ENCODE results near the gene CRYBA4. TPM values are rescaled to one million over a fixed set of nuclear protein-coding genes. Genes with fewer than 3 reads are reported as not detected.

CRYBA4 gene
- total RNA-seq, 1 experiment from 2014 or later, result 0.52 TPM

GRCh38 chr22:26609287-26609686 is 12.5 kb upstream of the CRYBA4 start:
- no peak overlapping the region for H2BK15ac ChIP-seq (ENCODE audit: low read depth, low read length)
- H2AK5ac ChIP-seq (ENCODE audit: insufficient read length, low read length), result no peak overlapping the region
- H4K91ac ChIP-seq (ENCODE audit: insufficient read length, low read depth, low read length), result no peak overlapping the region
- no peak overlapping the region for H2BK12ac ChIP-seq (ENCODE audit: insufficient read length, low read depth, low read length)
- no peak overlapping the region for H3K9ac ChIP-seq (ENCODE audit: extremely low read depth, insufficient read length, low read length)
- H3K27me3 ChIP-seq (ENCODE audit: insufficient read depth, low read length), result peaks cover 6% of the 10 kb centered on the region; the same call in 1 of the 2 replicates
- H4K5ac ChIP-seq (ENCODE audit: insufficient read length, low read depth, low read length), result no peak overlapping the region
- no peaks in the 10 kb centered on the region; a peak in 1 of 5 replicates for H3K9me3 Mint-ChIP-seq
- no peaks in the 10 kb centered on the region; a peak in 1 of 7 replicates for H3K36me3 Mint-ChIP-seq (ENCODE audit: insufficient read depth in 1 of 3, low read depth in 3 of 3)
- peaks cover 14% of the 10 kb centered on the region; the same call in 1 of the 2 replicates for H3K4me1 ChIP-seq (ENCODE audit: insufficient read depth, low read length)
- no peak overlapping the region for H3K56ac ChIP-seq (ENCODE audit: insufficient read length, low read depth, low read length)
- no peak overlapping the region for H2BK20ac ChIP-seq (ENCODE audit: low read depth, low read length, poor library complexity, severe bottlenecking)
- no peak overlapping the region for H3K18ac ChIP-seq (ENCODE audit: insufficient read length, low read depth, low read length)
- no peak overlapping the region for H2AFZ ChIP-seq (ENCODE audit: low read length)
- no peak overlapping the region for H3T11ph ChIP-seq (ENCODE audit: low read length)
- no peaks in the 10 kb centered on the region for H3K23me2 ChIP-seq (ENCODE audit: insufficient read length, low read depth, low read length, poor library complexity, severe bottlenecking)
- no peaks in the 10 kb centered on the region for H3K79me1 ChIP-seq (ENCODE audit: insufficient read depth, low read depth, low read length, poor library complexity, severe bottlenecking)
- H3K27ac Mint-ChIP-seq, result no peak overlapping the region
- H2BK120ac ChIP-seq (ENCODE audit: low read depth, low read length, poor library complexity, severe bottlenecking), result no peak overlapping the region
- 100% methylated on average over 1 of the region's 2 CpGs for WGBS (ENCODE audit: extremely low coverage, insufficient read length, low lambda C conversion rate)
- no peak overlapping the region for H3K4me2 ChIP-seq (ENCODE audit: insufficient read depth, insufficient read length, low read length)
- no peak overlapping the region; a peak in 1 of 5 replicates for H3K4me3 Mint-ChIP-seq
- H4K8ac ChIP-seq (replicated peaks; ENCODE audit: insufficient read length, low read depth, low read length), result no peak overlapping the region
- DNase-seq, result no peak
- no peak overlapping the region for H3K4ac ChIP-seq (ENCODE audit: low read depth, low read length)
- no peak for TF ChIP-seq CTCF (conservative IDR thresholded peaks at IDR 0.05)
- H3K9me3 ChIP-seq (ENCODE audit: control insufficient read depth, low read depth, low read length), result no peaks in the 10 kb centered on the region
- no peaks in the 10 kb centered on the region for H4K20me1 ChIP-seq (ENCODE audit: control insufficient read depth, insufficient read depth, insufficient read length)
- no peak overlapping the region for H2BK5ac ChIP-seq (ENCODE audit: insufficient read length, low read length)
- peaks cover 44% of the 10 kb centered on the region for H3K27me3 Mint-ChIP-seq (ENCODE audit: low read depth)
- no peak overlapping the region for H3K14ac ChIP-seq (ENCODE audit: insufficient read depth, low read length)
- no peaks in the 10 kb centered on the region for H3K79me2 ChIP-seq (ENCODE audit: insufficient read depth, low read length)
- H3K4me1 Mint-ChIP-seq, result peaks cover 52 to 54% of the 10 kb centered on the region in 2 experiments
- no peak overlapping the region for H3K27ac ChIP-seq (ENCODE audit: insufficient read length, low read depth, low read length)
- no peak overlapping the region for H3K23ac ChIP-seq (ENCODE audit: insufficient read length, low read depth, low read length)
